ENCODE measurements around the gene SYT9. TPM values are rescaled to one million over a fixed set of nuclear protein-coding genes. Genes with fewer than 3 reads are reported as not detected.

The SYT9 gene
- total and polyA plus RNA-seq, 2 of the 4 experiments (the other 2 are of a cell fraction) = not detected

DNA sequence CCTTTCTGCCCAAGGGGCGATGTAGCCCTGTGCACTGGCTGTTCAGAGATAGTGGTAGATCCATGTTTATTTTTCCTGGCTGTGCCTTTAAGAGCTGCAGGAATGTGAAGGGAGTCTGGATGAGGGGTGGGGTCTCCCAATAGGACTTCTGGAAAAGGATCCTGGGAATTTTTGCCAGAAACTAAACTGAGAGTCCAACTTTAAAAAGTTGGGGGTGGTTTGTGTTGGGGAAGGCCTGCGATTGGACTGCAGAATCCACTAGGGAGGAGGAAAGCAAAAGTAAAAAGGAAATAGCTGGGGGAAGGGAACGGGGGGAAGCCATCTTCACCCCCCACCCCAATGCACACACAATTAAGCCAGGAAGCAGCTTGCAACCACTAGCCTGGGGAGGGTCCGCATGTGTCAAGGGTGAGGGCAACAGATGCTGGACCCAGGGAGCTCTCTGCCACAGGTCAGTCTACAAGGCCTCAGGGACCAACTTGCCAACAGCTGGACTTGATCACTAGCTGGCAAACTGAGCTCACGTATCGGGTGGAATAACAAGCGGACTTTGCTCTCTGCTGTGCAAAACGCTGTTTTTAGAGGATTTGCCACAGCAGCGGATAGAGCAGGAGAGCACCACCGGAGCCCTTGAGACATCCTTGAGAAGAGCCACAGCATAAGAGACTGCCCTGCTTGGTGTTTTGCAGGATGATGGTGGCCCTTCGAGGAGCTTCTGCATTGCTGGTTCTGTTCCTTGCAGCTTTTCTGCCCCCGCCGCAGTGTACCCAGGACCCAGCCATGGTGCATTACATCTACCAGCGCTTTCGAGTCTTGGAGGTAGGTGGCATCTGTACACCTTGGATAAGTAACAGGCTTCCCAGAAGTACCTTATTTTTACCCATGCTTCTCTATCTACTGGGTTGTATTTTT is 233.7 kb downstream of the SYT9 start, which contains the start of gene OLFML1:
TSS of gene OLFML1 (plus strand) at position 321 of the 912 bp plus-strand sequence. CDS start at position 691, 370 bp downstream.
- POLR2A ChIA-PET (ENCODE audit: unreplicated experiment) = no interaction called here
- TF ChIP-seq MAZ (IDR thresholded peaks at IDR 0.05; ENCODE audit: borderline replicate concordance, low read depth, low read length) (no peak), BHLHE40 (IDR thresholded peaks at IDR 0.05; ENCODE audit: low read depth, low read length) (no peak), RCOR1 (IDR thresholded peaks at IDR 0.05; ENCODE audit: insufficient replicate concordance, low read length) (no peak), NFE2L2 (IDR thresholded peaks at IDR 0.05; ENCODE audit: low read depth, low read length) (no peak), MAFK (IDR thresholded peaks at IDR 0.05; ENCODE audit: low read depth, low read length) (no peak), SMC3 (IDR thresholded peaks at IDR 0.05; ENCODE audit: low read depth, low read length) (no peak), POLR2A (IDR thresholded peaks at IDR 0.05; ENCODE audit: low read depth, low read length) (no peak)
- TF ChIP-seq, protein P1, sequence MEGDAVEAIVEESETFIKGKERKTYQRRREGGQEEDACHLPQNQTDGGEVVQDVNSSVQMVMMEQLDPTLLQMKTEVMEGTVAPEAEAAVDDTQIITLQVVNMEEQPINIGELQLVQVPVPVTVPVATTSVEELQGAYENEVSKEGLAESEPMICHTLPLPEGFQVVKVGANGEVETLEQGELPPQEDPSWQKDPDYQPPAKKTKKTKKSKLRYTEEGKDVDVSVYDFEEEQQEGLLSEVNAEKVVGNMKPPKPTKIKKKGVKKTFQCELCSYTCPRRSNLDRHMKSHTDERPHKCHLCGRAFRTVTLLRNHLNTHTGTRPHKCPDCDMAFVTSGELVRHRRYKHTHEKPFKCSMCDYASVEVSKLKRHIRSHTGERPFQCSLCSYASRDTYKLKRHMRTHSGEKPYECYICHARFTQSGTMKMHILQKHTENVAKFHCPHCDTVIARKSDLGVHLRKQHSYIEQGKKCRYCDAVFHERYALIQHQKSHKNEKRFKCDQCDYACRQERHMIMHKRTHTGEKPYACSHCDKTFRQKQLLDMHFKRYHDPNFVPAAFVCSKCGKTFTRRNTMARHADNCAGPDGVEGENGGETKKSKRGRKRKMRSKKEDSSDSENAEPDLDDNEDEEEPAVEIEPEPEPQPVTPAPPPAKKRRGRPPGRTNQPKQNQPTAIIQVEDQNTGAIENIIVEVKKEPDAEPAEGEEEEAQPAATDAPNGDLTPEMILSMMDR (conservative IDR thresholded peaks at IDR 0.05; ENCODE audit: low read depth, low read length) = no peak
- TF ChIP-seq, protein P2, sequence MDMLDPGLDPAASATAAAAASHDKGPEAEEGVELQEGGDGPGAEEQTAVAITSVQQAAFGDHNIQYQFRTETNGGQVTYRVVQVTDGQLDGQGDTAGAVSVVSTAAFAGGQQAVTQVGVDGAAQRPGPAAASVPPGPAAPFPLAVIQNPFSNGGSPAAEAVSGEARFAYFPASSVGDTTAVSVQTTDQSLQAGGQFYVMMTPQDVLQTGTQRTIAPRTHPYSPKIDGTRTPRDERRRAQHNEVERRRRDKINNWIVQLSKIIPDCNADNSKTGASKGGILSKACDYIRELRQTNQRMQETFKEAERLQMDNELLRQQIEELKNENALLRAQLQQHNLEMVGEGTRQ (IDR thresholded peaks at IDR 0.05; ENCODE audit: low read depth, low read length) = no peak
- H3K18ac ChIP-seq (ENCODE audit: low read depth, low read length) = no peak within 1 kb of the TSS
- H3K14ac ChIP-seq (replicated peaks; ENCODE audit: low read depth, low read length) = no peak within 1 kb of the TSS
- H3K9ac ChIP-seq (ENCODE audit: low read depth, low read length) = no peak within 1 kb of the TSS
- no peak within 1 kb of the TSS for H3K4me3 ChIP-seq (ENCODE audit: insufficient read depth, low read depth, low read length)
- no peak within 1 kb of the TSS for H2BK20ac ChIP-seq (ENCODE audit: low read depth, low read length)
- H4K20me1 ChIP-seq (ENCODE audit: insufficient read depth, low read length) = no peaks in the 10 kb centered on the region
- no TSS peak for BruUV-seq (replicated peaks)
- no peaks in the 10 kb centered on the region for H3K79me1 ChIP-seq (ENCODE audit: low read depth in 1 of 2, low read length in 2 of 2)
- no peak within 1 kb of the TSS for H4K8ac ChIP-seq (ENCODE audit: low read depth in 2 of 2, low read length in 2 of 2)
- no peak within 1 kb of the TSS for H2BK120ac ChIP-seq (ENCODE audit: low read depth, low read length)
- H2AFZ ChIP-seq (replicated peaks; ENCODE audit: low read length, poor library complexity) = no peak within 1 kb of the TSS
- H3K36me3 ChIP-seq (ENCODE audit: control insufficient read depth, insufficient read depth, low read length) = no peaks in the 10 kb centered on the region
- no peak within 1 kb of the TSS for H2AK5ac ChIP-seq (ENCODE audit: low read depth, low read length)
- H4K91ac ChIP-seq (ENCODE audit: insufficient read depth, low read depth, low read length) = no peak within 1 kb of the TSS
- intact Hi-C loops (cut with micrococcal nuclease) = no loop called here
- WGBS, 2 experiments (ENCODE audit: extremely low coverage in 2 of 2, insufficient read length in 1 of 2) = 11% methylated on average over 7 of the region's 15 CpGs; no CpG with 5 or more reads in 1 of the 2 experiments
- H3K9me1 ChIP-seq (ENCODE audit: insufficient read depth, low read length) = no peaks in the 10 kb centered on the region
- H2BK15ac ChIP-seq (ENCODE audit: low read depth, low read length) = no peak within 1 kb of the TSS
- no peak within 1 kb of the TSS for H3K4me2 ChIP-seq (ENCODE audit: low read depth, low read length)
- H3K27ac ChIP-seq (ENCODE audit: insufficient read depth, low read length) = no peak within 1 kb of the TSS
- H3K4ac ChIP-seq (ENCODE audit: low read depth, low read length) = no peak within 1 kb of the TSS
- CTCF ChIA-PET = no interaction called here
- H3K27me3 ChIP-seq (ENCODE audit: control insufficient read depth, insufficient read depth, low read length) = peaks cover 3% of the 10 kb centered on the region; the same call in 1 of the 2 replicates
- in situ Hi-C loops (cut with MboI; ENCODE audit: low sequenced_read_pairs) = no loop called here
- no peaks in the 10 kb centered on the region for H3K9me3 ChIP-seq (ENCODE audit: control insufficient read depth, insufficient read depth, low read length)
- ATAC-seq (ENCODE audit: low read depth) = no peak
- dilution Hi-C loops (cut with HindIII; ENCODE audit: low sequenced_read_pairs, unreplicated experiment) = no loop called here
- no peak within 1 kb of the TSS for H3K23ac ChIP-seq (ENCODE audit: low read depth, low read length)
- H2AK9ac ChIP-seq (replicated peaks; ENCODE audit: low read depth, low read length, poor library complexity) = no peak within 1 kb of the TSS
- no peak for DNase-seq
- no peaks in the 10 kb centered on the region for H3K4me1 ChIP-seq (ENCODE audit: control insufficient read depth, insufficient read depth, low read length)
- H3K56ac ChIP-seq (ENCODE audit: extremely low read depth, insufficient read depth, low read length) = no peak within 1 kb of the TSS
- H2BK5ac ChIP-seq (ENCODE audit: low read depth, low read length, poor library complexity, severe bottlenecking) = no peak within 1 kb of the TSS
- no peak within 1 kb of the TSS for H4K5ac ChIP-seq (ENCODE audit: low read depth, low read length)
